Hepatocyte (in vitro differentiated cells): ENCODE data around the gene LGALS16.

Experiments
- CTCF ChIP-seq: fragments of 200-600 bp; sonication (generic); IDR thresholded peaks from 2 replicates; pipeline ENCODE4 v1.5.1; 2016; ENCODE audit warnings: antibody characterized with exemption, mild to moderate bottlenecking; ENCODE audit not compliant: poor library complexity
- EZH2 ChIP-seq: fragments of 200-600 bp; sonication (generic); IDR thresholded peaks from 2 replicates; pipeline ENCODE4 v1.6.1; 2016; ENCODE audit warnings: antibody characterized with exemption, mild to moderate bottlenecking, borderline replicate concordance
- EZH2phosphoT487 ChIP-seq: fragments of 200-600 bp; sonication (generic); IDR thresholded peaks from one replicate; pipeline ENCODE4 v1.6.1; 2018; ENCODE audit warnings: antibody characterized with exemption, mild to moderate bottlenecking, low read depth, moderate library complexity; ENCODE audit not compliant: unreplicated experiment, severe bottlenecking

DNA sequence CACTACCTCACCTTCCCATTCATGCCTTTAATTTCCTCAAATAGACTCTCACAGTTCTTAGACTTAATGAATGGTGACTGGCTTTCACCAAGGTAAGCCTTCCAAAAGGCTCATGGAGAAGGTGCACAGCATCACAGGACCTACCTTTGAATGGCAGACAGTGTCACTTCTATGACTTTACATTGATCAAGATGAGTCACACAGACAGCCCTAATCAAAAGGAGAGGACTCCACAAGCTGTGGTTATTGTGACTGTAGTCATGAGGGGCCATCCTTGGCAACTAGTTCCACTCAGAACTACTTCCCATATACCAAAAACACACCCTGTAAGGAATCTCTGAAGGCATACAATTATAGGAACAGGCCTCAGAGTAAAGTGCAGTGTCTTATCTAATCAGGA lies 5.9 kb downstream of the LGALS16 start:
- TF ChIP-seq CTCF (no peak), EZH2phosphoT487 (no peak), EZH2 (no peak)
